K562 (cell line): Measurements from ENCODE around the gene G6PD. TPM values are rescaled to one million over a fixed set of nuclear protein-coding genes. Genes with fewer than 3 reads are reported as not detected.

Experiments used
- ARID3B ChIP-seq: fragments of 250-450 bp; sonication (Bioruptor Pico); IDR thresholded peaks from 2 replicates; pipeline ENCODE4 v1.4.0; 2020; ENCODE audit warnings: borderline replicate concordance
- ASH1L ChIP-seq: fragments of 450-650 bp; IDR thresholded peaks from 2 replicates; pipeline ENCODE4 v1.6.1; 2018; ENCODE audit warnings: borderline replicate concordance, mild to moderate bottlenecking, low read depth; ENCODE audit not compliant: partially characterized antibody
- CGGBP1 ChIP-seq: fragments of 250-450 bp; sonication (Bioruptor Pico); IDR thresholded peaks from 2 replicates; pipeline ENCODE4 v1.9.0; 2021; ENCODE audit warnings: mild to moderate bottlenecking
- FOXJ2 ChIP-seq: fragments of 200-800 bp; sonication (Bioruptor generic); IDR thresholded peaks from 2 replicates; pipeline ENCODE4 v1.6.1; 2016; ENCODE audit warnings: missing genetic modification characterization, missing compliant biosample characterization
- KLF1 ChIP-seq: fragments of 450-650 bp; IDR thresholded peaks from 2 replicates; pipeline ENCODE4 v1.6.1; 2016; ENCODE audit warnings: missing genetic modification characterization, missing compliant biosample characterization
- MEF2A ChIP-seq: IDR thresholded peaks from 2 replicates; pipeline ENCODE4 v1.6.1; 2011; ENCODE audit warnings: low read depth, mild to moderate bottlenecking, low read length, moderate library complexity; ENCODE audit not compliant: control insufficient read depth
- MNT ChIP-seq, 2 experiments: fragments of 450-650 bp; conservative IDR thresholded peaks; 2 replicates each; pipeline ENCODE4 v1.6.1; 2017; ENCODE audit warnings: mild to moderate bottlenecking in 2 of 2, moderate library complexity in 2 of 2
- NR2F6 ChIP-seq: fragments of 450-650 bp; formaldehyde crosslinking; IDR thresholded peaks from 2 replicates; pipeline ENCODE4 v1.4.0; 2020; ENCODE audit warnings: mild to moderate bottlenecking
- SMARCA4 ChIP-seq: fragments of 450-650 bp; IDR thresholded peaks from 2 replicates; pipeline ENCODE4 v1.6.1; 2016
- SMARCB1 ChIP-seq: IDR thresholded peaks from 2 replicates; pipeline ENCODE4 v1.6.1; 2011; ENCODE audit warnings: improper control_type of control experiment, low read depth; ENCODE audit not compliant: insufficient read length
- SNAPC5 ChIP-seq: fragments of 250-450 bp; sonication (Bioruptor Pico); IDR thresholded peaks from 2 replicates; pipeline ENCODE4 v1.8.0; 2021; ENCODE audit warnings: moderate library complexity, mild to moderate bottlenecking, inconsistent platforms
- TEAD1 ChIP-seq, 2 experiments: fragments of 450-650 bp in 1 of 2; sonication (generic) in 1 of 2; formaldehyde crosslinking; IDR thresholded peaks; 2 replicates each; pipeline versions ENCODE4 v1.4.0 to v1.8.0; 2020 to 2022; ENCODE audit warnings: mild to moderate bottlenecking in 2 of 2, missing genetic modification reagents in 1 of 2
- TEAD4 ChIP-seq, 2 experiments: sonication (generic) in 1 of 2; formaldehyde crosslinking in 1 of 2; IDR thresholded peaks; 2 replicates each; pipeline versions ENCODE4 v1.6.1 to v1.8.0; 2012 to 2022; ENCODE audit warnings: borderline replicate concordance in 1 of 2, inconsistent platforms in 1 of 2, low read length in 1 of 2, mild to moderate bottlenecking in 1 of 2, missing genetic modification reagents in 1 of 2
- THRB ChIP-seq: fragments of 450-650 bp; formaldehyde crosslinking; conservative IDR thresholded peaks from 2 replicates; pipeline ENCODE4 v1.4.0; 2022; ENCODE audit warnings: mild to moderate bottlenecking, missing genetic modification characterization
- ZBTB43 ChIP-seq: sonication (generic); formaldehyde crosslinking; IDR thresholded peaks from 2 replicates; pipeline ENCODE4 v1.8.0; 2023; ENCODE audit warnings: mild to moderate bottlenecking, missing genetic modification reagents
- ZFP1 ChIP-seq: fragments of 450-650 bp; formaldehyde crosslinking; IDR thresholded peaks from 2 replicates; pipeline ENCODE4 v1.4.0; 2020; ENCODE audit warnings: mild to moderate bottlenecking, mixed read lengths
- ZNF12 ChIP-seq: sonication (generic); formaldehyde crosslinking; IDR thresholded peaks from 2 replicates; pipeline ENCODE4 v1.4.0; 2020; ENCODE audit warnings: mild to moderate bottlenecking, missing genetic modification reagents
- ZNF174 ChIP-seq: fragments of 250-450 bp; sonication (Bioruptor Pico); IDR thresholded peaks from 2 replicates; pipeline ENCODE4 v1.4.0; 2020; ENCODE audit warnings: mild to moderate bottlenecking
- ZNF217 ChIP-seq: sonication (generic); formaldehyde crosslinking; IDR thresholded peaks from 2 replicates; pipeline ENCODE4 v1.8.0; 2022; ENCODE audit warnings: mild to moderate bottlenecking, missing genetic modification reagents
- ZNF253 ChIP-seq: fragments of 250-450 bp; sonication (Bioruptor Pico); conservative IDR thresholded peaks from 2 replicates; pipeline ENCODE4 v1.6.1; 2021; ENCODE audit warnings: mild to moderate bottlenecking
- ZNF311 ChIP-seq: fragments of 250-450 bp; sonication (Bioruptor Pico); IDR thresholded peaks from 2 replicates; pipeline ENCODE4 v1.4.0; 2020; ENCODE audit warnings: mild to moderate bottlenecking, moderate library complexity
- ZNF324 ChIP-seq: fragments of 250-450 bp; sonication (Bioruptor Pico); IDR thresholded peaks from 2 replicates; pipeline ENCODE4 v1.4.0; 2020; ENCODE audit warnings: mild to moderate bottlenecking
- polyA plus RNA-seq, 8 experiments: library from polyadenylated mRNA; depleted of rRNA in 4 of 8; stranded (reverse) in 5 of 8; unstranded in 3 of 8; fragments of >200 nt; fragmentation: Nextera tagmentation in 2 of 8; fragmentation: Illumina TruSeq in 1 of 8; extraction: Ambion mirVana in 2 of 8; extraction: Trizol in 1 of 8; gene quantifications; 2 replicates each; pipeline versions ENCODE4 v1.2.1 to v1.2.3, GENCODE V29; 2011 to 2014; ENCODE audit warnings: inconsistent platforms in 1 of 8, missing spikeins in 1 of 8
- total RNA-seq, 7 experiments: library from RNA; depleted of rRNA in 6 of 7; stranded (reverse); fragments of >200 nt in 6 of 7; fragmentation: Illumina TruSeq in 2 of 7; extraction: Trizol in 2 of 7; gene quantifications; 2 replicates each; pipeline versions ENCODE4 v1.2.1 to v1.2.3, GENCODE V29; 2011 to 2021; ENCODE audit warnings: low replicate concordance in 1 of 7

Gene G6PD
- total and polyA plus RNA-seq, 9 of the 15 experiments (the other 6 are each of a cell fraction or from before 2014, with no cell fraction given) = 2.9 to 222 (median 66.4) TPM

GRCh38 chrX:154490414-154491083 is 56.1 kb downstream of the G6PD start, which contains the start of gene SLC10A3 (continued):
- TF ChIP-seq ZNF12 (CRISPR knock-in tag) (no peak), SMARCA4 (0 out of 2 replicates have a peak, but pooled peaks have one; percentile 48), FOXJ2 (tag) (no peak; the same call in 1 of the 2 replicates), TEAD1 (CRISPR knock-in tag; IDR thresholded peaks at IDR 0.05) (no peak), ARID3B (no peak), ZNF217 (CRISPR knock-in tag) (no peak), NR2F6 (CRISPR knock-in tag) (0 out of 2 replicates have a peak, but pooled peaks have one; percentile 33), MNT (conservative IDR thresholded peaks at IDR 0.05) (peak; percentile 44 to 48; a peak in 2 of 4 replicates), ZNF253 (CRISPR knock-in tag) (no peak), ZBTB43 (CRISPR knock-in tag) (no peak), ASH1L (no peak), SNAPC5 (CRISPR knock-in tag) (no peak), ZFP1 (CRISPR knock-in tag) (no peak), TEAD4 (IDR thresholded peaks at IDR 0.05; ENCODE audit: low read length) (no peak), TEAD4 (CRISPR knock-in tag; IDR thresholded peaks at IDR 0.05; ENCODE audit: borderline replicate concordance) (no peak), ZNF174 (CRISPR knock-in tag) (no peak), ZNF324 (CRISPR knock-in tag) (no peak), CGGBP1 (CRISPR knock-in tag) (no peak), SMARCB1 (no peak), MEF2A (no peak), THRB (CRISPR knock-in tag) (no peak), KLF1 (no peak), ZNF311 (CRISPR knock-in tag) (no peak)
